ENCODE results near the gene MYO9A. TPM values are rescaled to one million over a fixed set of nuclear protein-coding genes. Genes with fewer than 3 reads are reported as not detected.

Gene MYO9A
- total and polyA plus RNA-seq, 2 donors (not counting 1 experiment from before 2014, with no cell fraction given): 6.2 to 66.1 TPM

- Histone ChIP-seq H3K4me1 (ENCODE audit: control insufficient read depth in 2 of 2, insufficient read depth in 2 of 2, low read length in 2 of 2) (no peaks in the 10 kb centered on the region), H3K27ac (ENCODE audit: low read length in 2 of 2) (no peak overlapping the region), H4K20me1 (ENCODE audit: control insufficient read depth, insufficient read depth, low read length, poor library complexity, severe bottlenecking) (no peaks in the 10 kb centered on the region), H3K36me3 (replicated peaks in 1 of 2; ENCODE audit: control extremely low read depth in 1 of 2, control insufficient read depth in 1 of 2, extremely low read depth in 1 of 2, insufficient read depth in 2 of 2, low read length in 1 of 2) (no peaks in the 10 kb centered on the region), H3K4me3 (ENCODE audit: control extremely low read depth in 1 of 5, extremely low read depth in 1 of 5, insufficient read depth in 1 of 5, low read depth in 2 of 5, low read length in 4 of 5) (no peak overlapping the region), H3K27me3 (replicated peaks in 1 of 4; ENCODE audit: control extremely low read depth in 1 of 4, control insufficient read depth in 3 of 4, insufficient read depth in 4 of 4, low read length in 3 of 4) (no peaks in the 10 kb centered on the region), H2AFZ (ENCODE audit: insufficient read depth, low read depth, low read length, poor library complexity, severe bottlenecking) (peak overlapping the region; percentile 5), H3K79me2 (ENCODE audit: control insufficient read depth, insufficient read depth, low read length) (no peaks in the 10 kb centered on the region), H3K9ac (ENCODE audit: low read length) (no peak overlapping the region), H3K9me3 (ENCODE audit: control extremely low read depth in 1 of 3, control insufficient read depth in 2 of 3, insufficient read depth in 1 of 3, low read length in 2 of 3) (no peaks in the 10 kb centered on the region), H3K4me2 (replicated peaks; ENCODE audit: low read depth, low read length, poor library complexity, severe bottlenecking) (no peak overlapping the region)
- WGBS (ENCODE audit: insufficient coverage): 4% methylated on average over 3 of the region's 13 CpGs
- H3K27ac Mint-ChIP-seq: no peak overlapping the region
- H3K4me1 Mint-ChIP-seq: peaks cover 3% of the 10 kb centered on the region
- intact Hi-C loops (cut with micrococcal nuclease): loop anchor here (1.0 kb wide), 1 partner anchor 36 kb away; no protein-coding TSS in a partner anchor
- CTCF ChIA-PET: interaction anchor here (0.7 to 4.9 kb wide), 10 partner anchors 8 to 1278 kb away, joined by 3 to 86 read pairs (median 6); no protein-coding TSS in a partner anchor
- H3K4me3 Mint-ChIP-seq: no peak overlapping the region
- TF ChIP-seq EZH2 (IDR thresholded peaks at IDR 0.05; ENCODE audit: borderline replicate concordance, insufficient read depth, low read depth, low read length, poor library complexity, severe bottlenecking): no peak
- peak; percentile 93 for TF ChIP-seq CTCF (IDR thresholded peaks at IDR 0.05)
- H3K9me3 Mint-ChIP-seq (ENCODE audit: insufficient read depth): no peaks in the 10 kb centered on the region
- H3K27me3 Mint-ChIP-seq: peaks cover 15% of the 10 kb centered on the region
- POLR2A ChIA-PET: no interaction called here
- DNase-seq (peak; percentile 59), ATAC-seq (ENCODE audit: low read depth) (peak; percentile 51)
These were observed 337.6 kb downstream of the MYO9A start for GRCh38 chr15:71780115-71780976.

Data from B cell (primary cell).